K562 (cell line): ENCODE results near the gene PIP5K1B. TPM values are rescaled to one million over a fixed set of nuclear protein-coding genes. Genes with fewer than 3 reads are reported as not detected.

Source experiments
- ATAC-seq: fragments of 200-7000 bp; cut with Tn5 transposase; 3 replicates; pipeline ENCODE4 v1.9.1; 2020; ENCODE audit warnings: moderate library complexity
- BruUV-seq: library from RNA; stranded (reverse); fragments of 400-500 nt; replicated peaks from 2 replicates; lab custom pipeline; 2021; lab: Mats Ljungman, UMichigan
- CTCF ChIA-PET: fragments of 300-600 bp; formaldehyde crosslinking; extraction: SDS; loops from one replicate; lab custom pipeline; 2021; ENCODE audit warnings: low intra/inter-chr PET ratio; lab: Yijun Ruan, JAX
- POLR2A ChIA-PET: fragments of 300-600, 350-650 bp; sonication (Branson Sonifier 250); formaldehyde crosslinking; extraction: SDS; loops from one replicate; lab custom pipeline; 2021; ENCODE audit warnings: antibody characterized with exemption, inconsistent platforms; lab: Yijun Ruan, JAX
- DNase-seq, 4 experiments: peaks; one replicate each; pipeline versions ENCODE4 v3.0.0 to v3.0.0-alpha.2; 2011 to 2018; ENCODE audit warnings: low spot score in 3 of 4, mixed read lengths in 3 of 4; ENCODE audit errors: extremely low read depth in 1 of 4
- FAIRE-seq: peaks from 2 replicates; lab custom pipeline; 2011; peaks lifted over from hg19 to GRCh38; lab: Jason Lieb, UNC
- H2AFZ ChIP-seq: 2 replicates; pipeline ENCODE4 v1.6.0; 2011; ENCODE audit warnings: low read depth, low read length, control low read depth, inconsistent platforms
- H3K27ac ChIP-seq: fragments of 200-600 bp; 3 replicates; pipeline ENCODE4 v1.8.0; 2011; ENCODE audit warnings: low read depth, mild to moderate bottlenecking, control low read depth, inconsistent platforms, low read length, moderate library complexity, mixed read lengths; ENCODE audit errors: extremely low read depth
- H3K27me3 ChIP-seq, 2 experiments: fragments of 300-600 bp in 1 of 2; 2 replicates in 1 of 2; 3 replicates in 1 of 2; pipeline versions ENCODE4 v1.6.0 to v1.8.0; 2011; ENCODE audit warnings: inconsistent platforms in 2 of 2, low read length in 2 of 2, mild to moderate bottlenecking in 1 of 2, mixed read lengths in 1 of 2, moderate library complexity in 1 of 2; ENCODE audit not compliant: control insufficient read depth in 2 of 2, insufficient read depth in 2 of 2
- H3K36me3 ChIP-seq: fragments of 300-600 bp; 3 replicates; pipeline ENCODE4 v1.8.0; 2011; ENCODE audit warnings: mild to moderate bottlenecking, low read length, inconsistent platforms; ENCODE audit not compliant: control insufficient read depth, insufficient read depth
- H3K4me1 ChIP-seq, 2 experiments: fragments of 200-600 bp in 1 of 2; replicated peaks in 1 of 2; 2 replicates in 1 of 2; 3 replicates in 1 of 2; pipeline versions ENCODE4 v1.5.1 to v1.8.0; 2011; ENCODE audit warnings: inconsistent platforms in 2 of 2, low read length in 2 of 2, mild to moderate bottlenecking in 1 of 2, mixed read lengths in 1 of 2, moderate library complexity in 1 of 2; ENCODE audit not compliant: control insufficient read depth in 2 of 2, insufficient read depth in 2 of 2
- H3K4me2 ChIP-seq: 2 replicates; pipeline ENCODE4 v1.6.1; 2011; ENCODE audit warnings: low read length, control low read depth, inconsistent platforms, mixed read lengths; ENCODE audit not compliant: insufficient read depth
- H3K4me3 ChIP-seq: fragments of 200-600 bp; sonication (generic), shearing (Covaris generic); 2 replicates; pipeline ENCODE4 v1.5.1; 2016; ENCODE audit warnings: control low read depth, inconsistent platforms
- H3K79me2 ChIP-seq: fragments of 200-600 bp; 3 replicates; pipeline ENCODE4 v1.8.0; 2011; ENCODE audit warnings: low read length, inconsistent platforms; ENCODE audit not compliant: control insufficient read depth, insufficient read depth
- H3K9ac ChIP-seq, 2 experiments: 2 replicates each; pipeline versions ENCODE4 v1.6.0 to v1.6.1; 2011; ENCODE audit warnings: low read depth in 2 of 2, low read length in 2 of 2, control low read depth in 1 of 2, inconsistent platforms in 1 of 2, mild to moderate bottlenecking in 1 of 2, mixed read lengths in 1 of 2; ENCODE audit not compliant: insufficient read depth in 1 of 2
- H3K9me1 ChIP-seq: one replicate; pipeline ENCODE4 v1.6.0; 2011; ENCODE audit warnings: inconsistent platforms, mild to moderate bottlenecking, low read length, moderate library complexity; ENCODE audit not compliant: control insufficient read depth, insufficient read depth
- H3K9me3 ChIP-seq: replicated peaks from 2 replicates; pipeline ENCODE4 v1.5.1; 2011; ENCODE audit warnings: low read depth, low read length, inconsistent platforms; ENCODE audit not compliant: control insufficient read depth, insufficient read depth
- H4K20me1 ChIP-seq: replicated peaks from 2 replicates; pipeline ENCODE4 v1.6.1; 2011; ENCODE audit warnings: low read length, inconsistent platforms, mixed read lengths; ENCODE audit not compliant: control insufficient read depth, insufficient read depth
- C11orf30 ChIP-seq: fragments of 450-650 bp; IDR thresholded peaks from 2 replicates; pipeline ENCODE4 v1.6.1; 2016; ENCODE audit warnings: low read depth, mild to moderate bottlenecking
- CSDE1 ChIP-seq, 2 experiments: fragments of 450-650 bp; IDR thresholded peaks; 2 replicates each; pipeline ENCODE4 v1.6.1; 2016; ENCODE audit warnings: mild to moderate bottlenecking in 1 of 2
- HDAC2 ChIP-seq: fragments of 450-650 bp; IDR thresholded peaks from 2 replicates; pipeline ENCODE4 v1.6.1; 2016; ENCODE audit warnings: mild to moderate bottlenecking
- LEF1 ChIP-seq: fragments of 450-650 bp; IDR thresholded peaks from 2 replicates; pipeline ENCODE4 v1.6.1; 2016; ENCODE audit warnings: mild to moderate bottlenecking
- MAZ ChIP-seq, 2 experiments: fragments of 450-650 bp in 1 of 2; sonication (generic) in 1 of 2; formaldehyde crosslinking; IDR thresholded peaks in 1 of 2; conservative IDR thresholded peaks in 1 of 2; 2 replicates each; pipeline versions ENCODE4 v1.4.0 to v1.5.0; 2020; ENCODE audit warnings: mild to moderate bottlenecking in 1 of 2, missing genetic modification reagents in 1 of 2
- NFIC ChIP-seq: fragments of 450-650 bp; IDR thresholded peaks from 2 replicates; pipeline ENCODE4 v1.6.1; 2017; ENCODE audit warnings: mild to moderate bottlenecking, inconsistent platforms
- PTTG1 ChIP-seq: fragments of 450-650 bp; IDR thresholded peaks from 2 replicates; pipeline ENCODE4 v1.6.1; 2016; ENCODE audit warnings: low read depth, mild to moderate bottlenecking, missing genetic modification characterization, missing compliant biosample characterization
- RNF2 ChIP-seq: sonication (generic); IDR thresholded peaks from 2 replicates; pipeline ENCODE4 v1.6.1; 2016
- TBP ChIP-seq: optimal IDR thresholded peaks from 2 replicates; pipeline ENCODE3; 2011; ENCODE audit warnings: low read depth, low read length, improper control_type of control experiment
- TRIM24 ChIP-seq, 2 experiments: fragments of 450-650 bp; IDR thresholded peaks; 2 replicates each; pipeline ENCODE4 v1.6.1; 2016
- ZFP36 ChIP-seq: fragments of 150-350 bp; IDR thresholded peaks from 2 replicates; pipeline ENCODE4 v1.6.1; 2018; ENCODE audit warnings: low read length, low read depth; ENCODE audit not compliant: partially characterized antibody
- ZNF589 ChIP-seq: fragments of 200-800 bp; sonication (Bioruptor generic); IDR thresholded peaks from 2 replicates; pipeline ENCODE4 v1.6.1; 2016; ENCODE audit warnings: low read depth, missing genetic modification characterization, missing compliant biosample characterization
- ZNF644 ChIP-seq: fragments of 200-800 bp; sonication (Bioruptor generic); IDR thresholded peaks from 2 replicates; pipeline ENCODE4 v1.6.1; 2016; ENCODE audit warnings: low read depth, missing genetic modification characterization, missing compliant biosample characterization
- ZNF696 ChIP-seq: fragments of 250-450 bp; sonication (Bioruptor Pico); conservative IDR thresholded peaks from 2 replicates; pipeline ENCODE4 v1.4.0; 2020; ENCODE audit warnings: mild to moderate bottlenecking, moderate library complexity
- WGBS: fragments of 100-300 bp; shearing (Covaris generic); methylation state at CpG from one replicate; pipeline ENCODE4 v1.1.6; 2016; ENCODE audit warnings: low coverage, mixed read lengths; ENCODE audit not compliant: insufficient coverage; ENCODE audit errors: missing lambda C conversion rate; 5-methylcytosine and 5-hydroxymethylcytosine counted together
- in situ Hi-C: fragments of 300-500 bp; cut with MboI; formaldehyde crosslinking; loops from 4 replicates; pipeline ENCODE4 v1.15.0; 2018; ENCODE audit warnings: inconsistent platforms, mixed read lengths
- intact Hi-C: fragments of 100-400 bp; cut with micrococcal nuclease; formaldehyde crosslinking; loops from 2 replicates; pipeline ENCODE4 v1.14.2; 2022
- polyA plus RNA-seq, 8 experiments: library from polyadenylated mRNA; depleted of rRNA in 4 of 8; stranded (reverse) in 5 of 8; unstranded in 3 of 8; fragments of >200 nt; fragmentation: Nextera tagmentation in 2 of 8; fragmentation: Illumina TruSeq in 1 of 8; extraction: Ambion mirVana in 2 of 8; extraction: Trizol in 1 of 8; gene quantifications; 2 replicates each; pipeline versions ENCODE4 v1.2.1 to v1.2.3, GENCODE V29; 2011 to 2014; ENCODE audit warnings: inconsistent platforms in 1 of 8, missing spikeins in 1 of 8
- total RNA-seq, 7 experiments: library from RNA; depleted of rRNA in 6 of 7; stranded (reverse); fragments of >200 nt in 6 of 7; fragmentation: Illumina TruSeq in 2 of 7; extraction: Trizol in 2 of 7; gene quantifications; 2 replicates each; pipeline versions ENCODE4 v1.2.1 to v1.2.3, GENCODE V29; 2011 to 2021; ENCODE audit warnings: low replicate concordance in 1 of 7
- TF ChIP-seq, protein P1 (sequence below): fragments of 250-450 bp; sonication (Bioruptor Pico); IDR thresholded peaks from 2 replicates; pipeline ENCODE4 v1.4.0; 2020; ENCODE audit warnings: mild to moderate bottlenecking, moderate library complexity
- TF ChIP-seq, protein P2 (sequence below): fragments of 200-800 bp; sonication (Bioruptor generic); IDR thresholded peaks from 2 replicates; pipeline ENCODE4 v1.6.1; 2017; ENCODE audit warnings: missing genetic modification characterization, missing compliant biosample characterization

Gene PIP5K1B
- total and polyA plus RNA-seq, 9 of the 15 experiments (the other 6 are each of a cell fraction or from before 2014, with no cell fraction given) = 3.1 to 12.9 (median 7.4) TPM

DNA sequence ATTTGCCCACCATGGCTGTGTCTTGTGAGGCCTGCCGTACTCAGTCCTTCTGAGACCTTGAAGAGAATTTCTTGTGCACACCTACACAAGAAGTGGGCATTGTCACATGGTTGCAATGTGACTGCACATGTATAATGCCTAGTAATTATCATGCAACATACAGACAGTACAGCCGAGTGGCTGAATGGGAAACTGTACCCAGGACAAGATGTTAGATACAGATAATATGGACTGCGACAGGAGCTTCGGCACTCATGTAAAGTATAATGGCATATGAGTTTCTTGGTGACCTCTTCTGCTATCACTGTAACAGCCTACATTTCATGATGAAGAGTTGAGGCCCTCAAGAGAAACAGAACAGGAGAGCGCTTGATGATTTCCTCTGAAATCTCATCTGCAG lies 313.7 kb downstream of the PIP5K1B start (continued):
- no peak for TF ChIP-seq ZNF696 (CRISPR knock-in tag)
- no peak for TF ChIP-seq PTTG1
- TF ChIP-seq RNF2 = no peak
- TF ChIP-seq CSDE1 (IDR thresholded peaks at IDR 0.05) = no peak
- TF ChIP-seq, protein P1, sequence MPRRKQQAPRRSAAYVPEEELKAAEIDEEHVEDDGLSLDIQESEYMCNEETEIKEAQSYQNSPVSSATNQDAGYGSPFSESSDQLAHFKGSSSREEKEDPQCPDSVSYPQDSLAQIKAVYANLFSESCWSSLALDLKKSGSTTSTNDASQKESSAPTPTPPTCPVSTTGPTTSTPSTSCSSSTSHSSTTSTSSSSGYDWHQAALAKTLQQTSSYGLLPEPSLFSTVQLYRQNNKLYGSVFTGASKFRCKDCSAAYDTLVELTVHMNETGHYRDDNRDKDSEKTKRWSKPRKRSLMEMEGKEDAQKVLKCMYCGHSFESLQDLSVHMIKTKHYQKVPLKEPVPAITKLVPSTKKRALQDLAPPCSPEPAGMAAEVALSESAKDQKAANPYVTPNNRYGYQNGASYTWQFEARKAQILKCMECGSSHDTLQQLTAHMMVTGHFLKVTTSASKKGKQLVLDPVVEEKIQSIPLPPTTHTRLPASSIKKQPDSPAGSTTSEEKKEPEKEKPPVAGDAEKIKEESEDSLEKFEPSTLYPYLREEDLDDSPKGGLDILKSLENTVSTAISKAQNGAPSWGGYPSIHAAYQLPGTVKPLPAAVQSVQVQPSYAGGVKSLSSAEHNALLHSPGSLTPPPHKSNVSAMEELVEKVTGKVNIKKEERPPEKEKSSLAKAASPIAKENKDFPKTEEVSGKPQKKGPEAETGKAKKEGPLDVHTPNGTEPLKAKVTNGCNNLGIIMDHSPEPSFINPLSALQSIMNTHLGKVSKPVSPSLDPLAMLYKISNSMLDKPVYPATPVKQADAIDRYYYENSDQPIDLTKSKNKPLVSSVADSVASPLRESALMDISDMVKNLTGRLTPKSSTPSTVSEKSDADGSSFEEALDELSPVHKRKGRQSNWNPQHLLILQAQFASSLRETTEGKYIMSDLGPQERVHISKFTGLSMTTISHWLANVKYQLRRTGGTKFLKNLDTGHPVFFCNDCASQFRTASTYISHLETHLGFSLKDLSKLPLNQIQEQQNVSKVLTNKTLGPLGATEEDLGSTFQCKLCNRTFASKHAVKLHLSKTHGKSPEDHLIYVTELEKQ = no peak
- no peak for TF ChIP-seq ZFP36

DNA sequence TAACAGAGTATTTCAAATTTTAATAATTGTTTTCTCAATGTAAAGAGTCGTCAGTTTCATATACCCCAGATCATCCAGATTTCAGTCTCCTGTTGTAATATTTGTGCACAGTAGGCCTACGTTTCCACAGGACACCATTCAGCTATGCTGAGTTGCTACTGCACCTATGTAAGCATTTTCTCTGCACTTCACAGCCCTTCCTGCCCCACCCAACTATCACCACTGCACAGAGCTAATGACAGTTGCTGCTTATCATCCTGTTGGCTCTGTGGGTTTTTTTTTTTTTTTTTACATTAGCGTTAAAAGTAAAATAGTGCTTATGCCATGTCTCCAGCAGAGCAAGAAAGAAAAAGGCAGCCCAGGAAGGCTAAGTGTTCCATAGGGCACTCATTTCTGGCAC lies 314.8 kb downstream of the PIP5K1B start:
- DNase-seq (peak; percentile 53 to 86 (median 69)), FAIRE-seq (peak; percentile 94), ATAC-seq (peak; percentile 92)
- Histone ChIP-seq H3K9ac (peak overlapping the region in 1 of 2 experiments; percentile 66; a peak in 2 of 4 replicates), H3K4me1 (peaks cover 26 to 55% of the 10 kb centered on the region in 2 experiments), H3K79me2 (no peaks in the 10 kb centered on the region), H2AFZ (0 out of 2 replicates have a peak overlapping the region, but pooled peaks have one; percentile 79), H3K9me1 (no peaks in the 10 kb centered on the region), H3K9me3 (no peaks in the 10 kb centered on the region; the same call in 1 of the 2 replicates), H3K27ac (peak overlapping the region; percentile 97), H3K36me3 (no peaks in the 10 kb centered on the region), H3K4me3 (no peak overlapping the region), H3K4me2 (peak overlapping the region; percentile 69), H3K27me3 (no peaks in the 10 kb centered on the region), H4K20me1 (no peaks in the 10 kb centered on the region)
- intact Hi-C loops (loop anchor here (2.0 to 5.0 kb wide), 2 partner anchors 21 to 243 kb away; no protein-coding TSS in a partner anchor), in situ Hi-C loops (no loop called here)
- no TSS peak for BruUV-seq
- ChIA-PET CTCF (no interaction called here), POLR2A (interaction anchor here (0.6 to 0.7 kb wide), 6 partner anchors 64 to 442 kb away, joined by 3 to 4 read pairs (median 3); no protein-coding TSS in a partner anchor)
- WGBS = 0% methylated on average over 3 of the region's 3 CpGs
- no peak for TF ChIP-seq ZNF589 (CRISPR knock-in tag)
- TF ChIP-seq, protein P2, sequence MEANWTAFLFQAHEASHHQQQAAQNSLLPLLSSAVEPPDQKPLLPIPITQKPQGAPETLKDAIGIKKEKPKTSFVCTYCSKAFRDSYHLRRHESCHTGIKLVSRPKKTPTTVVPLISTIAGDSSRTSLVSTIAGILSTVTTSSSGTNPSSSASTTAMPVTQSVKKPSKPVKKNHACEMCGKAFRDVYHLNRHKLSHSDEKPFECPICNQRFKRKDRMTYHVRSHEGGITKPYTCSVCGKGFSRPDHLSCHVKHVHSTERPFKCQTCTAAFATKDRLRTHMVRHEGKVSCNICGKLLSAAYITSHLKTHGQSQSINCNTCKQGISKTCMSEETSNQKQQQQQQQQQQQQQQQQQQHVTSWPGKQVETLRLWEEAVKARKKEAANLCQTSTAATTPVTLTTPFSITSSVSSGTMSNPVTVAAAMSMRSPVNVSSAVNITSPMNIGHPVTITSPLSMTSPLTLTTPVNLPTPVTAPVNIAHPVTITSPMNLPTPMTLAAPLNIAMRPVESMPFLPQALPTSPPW (CRISPR knock-in tag) = peak; percentile 56
- TF ChIP-seq LEF1 = peak; percentile 87
- TF ChIP-seq HDAC2 = peak; percentile 15; the same call in 1 of the 2 replicates
- peak; percentile 40 for TF ChIP-seq TBP
- peak in 1 of 2 experiments; percentile 32; a peak in 1 of 4 replicates for TF ChIP-seq MAZ (CRISPR knock-in tag; conservative IDR thresholded peaks at IDR 0.05 in 1 of 2, IDR thresholded peaks at IDR 0.05 in 1 of 2)
- peak; percentile 66 to 75; a peak in 3 of 4 replicates for TF ChIP-seq TRIM24 (IDR thresholded peaks at IDR 0.05)
- 0 out of 2 replicates have a peak, but pooled peaks have one; percentile 35 for TF ChIP-seq ZNF644 (tag)
- TF ChIP-seq C11orf30 = peak; percentile 41; the same call in 1 of the 2 replicates
- peak; percentile 50 for TF ChIP-seq NFIC
